Stomach (tissue), 9 donors: ENCODE data around the gene PSAP. TPM values are rescaled to one million over a fixed set of nuclear protein-coding genes. Genes with fewer than 3 reads are reported as not detected.
A peak's percentile ranks its signal among the peaks of the same experiment; 100 is the strongest.
"Not testable (repeated sequence)": the region's sequence is repeated elsewhere in the genome, so short reads cannot be mapped to it uniquely, and the experiment has no call there.

Source experiments
- DNase-seq, 2 donors: peaks; one replicate each; pipeline versions ENCODE4 v3.0.0 to v3.0.0-alpha.2; 2013 to 2019
- H3K27ac ChIP-seq, 5 donors: fragments of 200-600 bp in 4 of 5; sonication (generic) in 4 of 5; one replicate each; pipeline ENCODE4 v1.5.1; 2013 to 2019; ENCODE audit warnings: mild to moderate bottlenecking in 1 of 5, moderate library complexity in 1 of 5
- H3K27me3 ChIP-seq, 3 donors: fragments of 200-600 bp; sonication (generic); one replicate each; pipeline ENCODE4 v1.5.1; 2017 to 2019; ENCODE audit warnings: mixed run types in 1 of 3
- H3K36me3 ChIP-seq, 4 donors: fragments of 200-600 bp; sonication (generic); 1 replicate in 3 of 4; 2 replicates in 1 of 4; pipeline ENCODE4 v1.5.1; 2016 to 2019
- H3K4me1 ChIP-seq, 4 donors: fragments of 200-600 bp; sonication (generic); one replicate each; pipeline ENCODE4 v1.5.1; 2016 to 2019
- H3K4me3 ChIP-seq, 4 donors: fragments of 200-600 bp; sonication (generic) in 3 of 4; one replicate each; pipeline ENCODE4 v1.5.1; 2016 to 2019; ENCODE audit warnings: mild to moderate bottlenecking in 1 of 4
- H3K9me3 ChIP-seq, 4 donors: fragments of 200-600 bp; sonication (generic); one replicate each; pipeline ENCODE4 v1.5.1; 2016 to 2019
- CTCF ChIP-seq, 7 experiments: fragments of 450-650 bp in 4 of 7; fragments of 200-600 bp in 3 of 7; sonication (generic) in 3 of 7; IDR thresholded peaks; one replicate each; pipeline ENCODE4 v1.5.1; 2016 to 2019; ENCODE audit warnings: antibody characterized with exemption in 7 of 7, control low read depth in 2 of 7, mild to moderate bottlenecking in 1 of 7
- EP300 ChIP-seq: sonication (generic); formaldehyde crosslinking; IDR thresholded peaks from one replicate; pipeline ENCODE4 v1.6.1; 2017; ENCODE audit warnings: antibody characterized with exemption
- POLR2A ChIP-seq, 4 donors: fragments of 450-650 bp; IDR thresholded peaks; one replicate each; pipeline ENCODE4 v1.6.1; 2016; ENCODE audit warnings: antibody characterized with exemption in 4 of 4, control low read depth in 2 of 4, mild to moderate bottlenecking in 1 of 4, moderate library complexity in 1 of 4
- POLR2AphosphoS5 ChIP-seq, 3 donors: sonication (generic); formaldehyde crosslinking; IDR thresholded peaks; one replicate each; pipeline ENCODE4 v1.6.1; 2016; ENCODE audit warnings: antibody characterized with exemption in 3 of 3
- WGBS, 5 donors: extraction: QIAGEN DNeasy Blood & Tissue Kit in 3 of 5; methylation state at CpG; one replicate each; pipeline versions ENCODE4 v1.1.5 to v1.1.7; 2013 to 2018; 5-methylcytosine and 5-hydroxymethylcytosine counted together
- intact Hi-C: fragments of 100-400 bp; cut with DNase I; formaldehyde crosslinking; loops from one replicate; pipeline ENCODE4 v1.15.1; 2023; ENCODE audit warnings: low total_unique reads
- polyA plus RNA-seq, 3 donors: library from polyadenylated mRNA; stranded (reverse); fragments of 200-250 nt; gene quantifications; one replicate each; pipeline ENCODE4 v1.2.3, GENCODE V29; 2013
- total RNA-seq, 5 donors: library from RNA; depleted of rRNA; stranded (reverse); fragments of >200 nt; gene quantifications; one replicate each; pipeline versions ENCODE4 v1.1.0 to v1.2.3, GENCODE V29; 2014 to 2016
- donor health status: healthy with polysubstance abuse.
- donor health status: Bipolar disorder and iron deficiency.
- donor health status: healthy.

The PSAP gene
- total and polyA plus RNA-seq, 8 donors = 174 to 709 (median 413) TPM

DNA sequence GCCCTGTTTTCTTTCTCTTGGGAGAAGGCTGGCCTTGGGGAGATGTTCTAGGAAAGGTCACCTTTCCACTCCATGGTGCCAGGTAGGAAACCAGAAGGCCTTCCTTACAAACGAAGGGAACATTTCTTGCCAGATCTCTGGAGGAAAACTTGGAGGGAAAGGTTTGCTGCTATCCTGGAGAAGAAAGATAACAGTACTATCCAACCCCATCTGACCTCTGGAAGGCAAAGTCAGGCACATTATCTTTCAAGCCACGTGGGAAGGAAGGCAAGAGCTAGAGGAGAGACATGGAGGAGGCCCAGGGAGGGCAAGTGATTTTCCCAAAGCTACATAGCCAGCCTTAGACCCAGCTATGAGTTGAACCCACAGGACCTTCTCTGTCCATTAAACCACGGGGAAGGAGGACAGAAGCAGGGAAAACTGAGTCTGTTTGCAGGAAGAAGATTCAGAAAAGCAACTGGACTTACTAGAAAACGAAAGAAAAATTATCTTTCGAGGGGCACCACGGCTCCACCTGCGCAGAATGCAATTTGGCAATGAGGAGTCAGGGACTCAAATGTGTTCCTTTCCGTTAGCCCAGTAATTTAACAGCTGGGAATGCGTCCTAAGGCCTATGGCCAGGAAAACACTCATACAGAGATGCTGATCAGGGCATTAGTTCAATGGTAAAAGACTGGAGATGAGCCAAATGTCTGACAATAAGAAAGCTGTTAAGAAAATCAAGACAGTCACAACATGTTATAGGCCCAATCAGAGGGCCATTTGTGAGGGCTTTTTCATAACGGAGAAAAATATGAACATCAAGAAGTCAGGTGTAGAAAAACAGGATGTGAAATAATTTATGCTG is 32.0 kb upstream of the PSAP start:
- no peak for TF ChIP-seq CTCF (IDR thresholded peaks at IDR 0.05)
- no peak for TF ChIP-seq EP300
- TF ChIP-seq POLR2AphosphoS5 (IDR thresholded peaks at IDR 0.05) = no peak
- no peak for TF ChIP-seq POLR2A (IDR thresholded peaks at IDR 0.05)
- H3K4me1 ChIP-seq = peaks cover 0 to 18% (median 10%) of the 10 kb centered on the region in 4 donors
- H3K36me3 ChIP-seq = no peaks in the 10 kb centered on the region
- no peak overlapping the region for H3K27ac ChIP-seq
- H3K9me3 ChIP-seq = no peaks in the 10 kb centered on the region
- H3K27me3 ChIP-seq = no peaks in the 10 kb centered on the region
- no peak overlapping the region for H3K4me3 ChIP-seq
- 68 to 76% (median 70%) methylated on average over 10 of the region's 10 CpGs for WGBS, 5 donors
- intact Hi-C loops = no loop called here
- no peak for DNase-seq

GRCh38 chr10:71881647-71882355 is 30.8 kb upstream of the PSAP start:
- WGBS, 5 donors = 80 to 91% (median 87%) methylated on average over 9 of the region's 9 CpGs
- Histone ChIP-seq H3K27ac (no peak overlapping the region), H3K27me3 (no peaks in the 10 kb centered on the region), H3K36me3 (no peaks in the 10 kb centered on the region), H3K9me3 (no peaks in the 10 kb centered on the region), H3K4me1 (peaks cover 0 to 15% (median 10%) of the 10 kb centered on the region in 4 donors), H3K4me3 (no peak overlapping the region)
- TF ChIP-seq POLR2A (IDR thresholded peaks at IDR 0.05) (no peak), EP300 (no peak), POLR2AphosphoS5 (IDR thresholded peaks at IDR 0.05) (no peak), CTCF (IDR thresholded peaks at IDR 0.05) (no peak)
- intact Hi-C loops = no loop called here
- DNase-seq = no peak

DNA sequence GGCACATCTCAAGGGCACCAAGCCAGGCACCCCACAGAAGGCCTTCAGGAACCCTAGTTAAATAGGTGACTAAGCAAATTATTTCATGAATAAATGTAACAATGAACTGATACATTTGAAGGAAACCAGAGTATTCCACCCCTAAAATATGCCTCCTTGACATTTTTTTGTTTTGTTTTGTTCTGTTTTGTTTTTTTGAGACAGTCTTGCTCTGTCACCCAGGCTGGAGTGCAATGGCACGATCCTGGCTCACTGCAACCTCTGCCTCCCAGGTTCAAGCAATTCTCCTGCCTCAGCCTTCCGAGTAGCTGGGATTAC is 30.2 kb upstream of the PSAP start:
- H3K27ac ChIP-seq, intact Hi-C loops, H3K9me3 ChIP-seq, H3K27me3 ChIP-seq, DNase-seq, H3K4me3 ChIP-seq, H3K36me3 ChIP-seq: not testable (repeated sequence)
- H3K4me1 ChIP-seq = peaks cover 0 to 15% (median 10%) of the 10 kb centered on the region in 4 donors
- WGBS, 5 donors = 90 to 98% (median 94%) methylated on average over 2 of the region's 2 CpGs

GRCh38 chr10:71880425-71881306 is 29.6 kb upstream of the PSAP start:
- 43 to 64% (median 48%) methylated on average over 13 of the region's 13 CpGs for WGBS, 5 donors
- peak in 1 of 2 donors; percentile 54 for DNase-seq

More at GRCh38 chr10:71880425-71881306, 29.6 kb upstream of the PSAP start:
- H3K36me3 ChIP-seq = no peaks in the 10 kb centered on the region
- intact Hi-C loops = no loop called here
- H3K27me3 ChIP-seq = no peaks in the 10 kb centered on the region
- H3K9me3 ChIP-seq = no peaks in the 10 kb centered on the region
- no peak overlapping the region for H3K27ac ChIP-seq
- H3K4me3 ChIP-seq = no peak overlapping the region
- no peak for TF ChIP-seq POLR2A (IDR thresholded peaks at IDR 0.05)
- TF ChIP-seq POLR2AphosphoS5 (IDR thresholded peaks at IDR 0.05) = no peak
- no peak for TF ChIP-seq CTCF (IDR thresholded peaks at IDR 0.05)
- TF ChIP-seq EP300 = no peak
- peaks cover 0 to 15% (median 10%) of the 10 kb centered on the region in 4 donors for H3K4me1 ChIP-seq
